ENCODE measurements around the gene ZNF699.
"Not testable (repeated sequence)": the region's sequence is repeated elsewhere in the genome, so short reads cannot be mapped to it uniquely, and the experiment has no call there.

ZNF699 gene

GRCh38 chr19:9283485-9283884 lies 26.2 kb downstream of the ZNF699 start:
- not testable (repeated sequence) for DNase-seq

- DNase-seq = no peak
Measured at GRCh38 chr19:9251236-9251635, 58.4 kb downstream of the ZNF699 start.

GRCh38 chr19:9250630-9251029 lies 59.0 kb downstream of the ZNF699 start, which contains the start of gene OR7E24:
Gene OR7E24, plus strand, starts transcription at chr19:9250930. Its CDS starts 114 bp downstream, at chr19:9251044.
- no peak for DNase-seq

All from T-helper 9 cell (primary cell).